Loucy (cell line): ENCODE measurements around the gene NGEF.

Experiments used
- EZH2phosphoT487 ChIP-seq: fragments of 200-600 bp; IDR thresholded peaks from 2 replicates; pipeline ENCODE4 v1.6.1; 2018; ENCODE audit warnings: antibody characterized with exemption, mild to moderate bottlenecking, moderate library complexity, borderline replicate concordance
- TF ChIP-seq, protein P1 (sequence below): fragments of 200-600 bp; sonication (generic); conservative IDR thresholded peaks from 2 replicates; pipeline ENCODE4 v1.5.1; 2014; ENCODE audit warnings: mild to moderate bottlenecking, antibody characterized with exemption, low read length

DNA sequence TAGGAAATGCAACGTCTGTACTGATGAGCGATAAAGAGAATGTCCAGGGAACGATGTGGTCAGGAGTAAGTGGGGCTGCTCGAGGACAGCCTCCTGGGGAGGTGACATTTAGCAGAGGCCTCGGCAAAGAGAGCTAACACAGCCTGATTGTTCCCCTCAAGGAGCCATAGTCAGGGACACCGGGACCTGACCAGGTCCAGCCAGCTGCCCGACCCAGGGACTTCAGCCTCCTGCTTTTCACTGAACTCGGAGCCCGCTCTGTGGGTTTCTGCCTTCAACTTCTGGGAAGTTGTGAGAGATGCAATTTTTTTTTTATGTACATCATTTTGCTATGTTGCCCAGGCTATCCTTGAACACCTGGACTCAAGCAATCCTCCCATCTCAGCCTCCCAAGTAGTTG, 29.5 kb upstream of the NGEF start:
- TF ChIP-seq, protein P1, sequence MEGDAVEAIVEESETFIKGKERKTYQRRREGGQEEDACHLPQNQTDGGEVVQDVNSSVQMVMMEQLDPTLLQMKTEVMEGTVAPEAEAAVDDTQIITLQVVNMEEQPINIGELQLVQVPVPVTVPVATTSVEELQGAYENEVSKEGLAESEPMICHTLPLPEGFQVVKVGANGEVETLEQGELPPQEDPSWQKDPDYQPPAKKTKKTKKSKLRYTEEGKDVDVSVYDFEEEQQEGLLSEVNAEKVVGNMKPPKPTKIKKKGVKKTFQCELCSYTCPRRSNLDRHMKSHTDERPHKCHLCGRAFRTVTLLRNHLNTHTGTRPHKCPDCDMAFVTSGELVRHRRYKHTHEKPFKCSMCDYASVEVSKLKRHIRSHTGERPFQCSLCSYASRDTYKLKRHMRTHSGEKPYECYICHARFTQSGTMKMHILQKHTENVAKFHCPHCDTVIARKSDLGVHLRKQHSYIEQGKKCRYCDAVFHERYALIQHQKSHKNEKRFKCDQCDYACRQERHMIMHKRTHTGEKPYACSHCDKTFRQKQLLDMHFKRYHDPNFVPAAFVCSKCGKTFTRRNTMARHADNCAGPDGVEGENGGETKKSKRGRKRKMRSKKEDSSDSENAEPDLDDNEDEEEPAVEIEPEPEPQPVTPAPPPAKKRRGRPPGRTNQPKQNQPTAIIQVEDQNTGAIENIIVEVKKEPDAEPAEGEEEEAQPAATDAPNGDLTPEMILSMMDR, result no peak
- TF ChIP-seq EZH2phosphoT487, result no peak
